Measurements from ENCODE around the gene GRAP.
"Not testable (repeated sequence)": the region's sequence is repeated elsewhere in the genome, so short reads cannot be mapped to it uniquely, and the experiment has no call there.

GRCh38 chr17:19040350-19040749, 6.4 kb downstream of the GRAP start:
- TF ChIP-seq, protein P1, sequence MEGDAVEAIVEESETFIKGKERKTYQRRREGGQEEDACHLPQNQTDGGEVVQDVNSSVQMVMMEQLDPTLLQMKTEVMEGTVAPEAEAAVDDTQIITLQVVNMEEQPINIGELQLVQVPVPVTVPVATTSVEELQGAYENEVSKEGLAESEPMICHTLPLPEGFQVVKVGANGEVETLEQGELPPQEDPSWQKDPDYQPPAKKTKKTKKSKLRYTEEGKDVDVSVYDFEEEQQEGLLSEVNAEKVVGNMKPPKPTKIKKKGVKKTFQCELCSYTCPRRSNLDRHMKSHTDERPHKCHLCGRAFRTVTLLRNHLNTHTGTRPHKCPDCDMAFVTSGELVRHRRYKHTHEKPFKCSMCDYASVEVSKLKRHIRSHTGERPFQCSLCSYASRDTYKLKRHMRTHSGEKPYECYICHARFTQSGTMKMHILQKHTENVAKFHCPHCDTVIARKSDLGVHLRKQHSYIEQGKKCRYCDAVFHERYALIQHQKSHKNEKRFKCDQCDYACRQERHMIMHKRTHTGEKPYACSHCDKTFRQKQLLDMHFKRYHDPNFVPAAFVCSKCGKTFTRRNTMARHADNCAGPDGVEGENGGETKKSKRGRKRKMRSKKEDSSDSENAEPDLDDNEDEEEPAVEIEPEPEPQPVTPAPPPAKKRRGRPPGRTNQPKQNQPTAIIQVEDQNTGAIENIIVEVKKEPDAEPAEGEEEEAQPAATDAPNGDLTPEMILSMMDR (conservative IDR thresholded peaks at IDR 0.05; ENCODE audit: low read depth in 2 of 2): not testable (repeated sequence)
- not testable (repeated sequence) for TF ChIP-seq POLR2AphosphoS5 (IDR thresholded peaks at IDR 0.05; ENCODE audit: low read depth); EZH2phosphoT487 (IDR thresholded peaks at IDR 0.05; ENCODE audit: unreplicated experiment); ETS1 (IDR thresholded peaks at IDR 0.05); REST (IDR thresholded peaks at IDR 0.05; ENCODE audit: unreplicated experiment); EZH2 (IDR thresholded peaks at IDR 0.05; ENCODE audit: low read depth, unreplicated experiment); ZNF114 (CRISPR knock-in tag; IDR thresholded peaks at IDR 0.05); STAT1 (IDR thresholded peaks at IDR 0.05; ENCODE audit: unreplicated experiment); CREB1 (CRISPR knock-in tag; IDR thresholded peaks at IDR 0.05; ENCODE audit: low read depth); JUNB (IDR thresholded peaks at IDR 0.05; ENCODE audit: unreplicated experiment); NANOG (IDR thresholded peaks at IDR 0.05; ENCODE audit: borderline replicate concordance); ZNF331 (CRISPR knock-in tag; IDR thresholded peaks at IDR 0.05; ENCODE audit: low read depth)
- TF ChIP-seq, protein P2, sequence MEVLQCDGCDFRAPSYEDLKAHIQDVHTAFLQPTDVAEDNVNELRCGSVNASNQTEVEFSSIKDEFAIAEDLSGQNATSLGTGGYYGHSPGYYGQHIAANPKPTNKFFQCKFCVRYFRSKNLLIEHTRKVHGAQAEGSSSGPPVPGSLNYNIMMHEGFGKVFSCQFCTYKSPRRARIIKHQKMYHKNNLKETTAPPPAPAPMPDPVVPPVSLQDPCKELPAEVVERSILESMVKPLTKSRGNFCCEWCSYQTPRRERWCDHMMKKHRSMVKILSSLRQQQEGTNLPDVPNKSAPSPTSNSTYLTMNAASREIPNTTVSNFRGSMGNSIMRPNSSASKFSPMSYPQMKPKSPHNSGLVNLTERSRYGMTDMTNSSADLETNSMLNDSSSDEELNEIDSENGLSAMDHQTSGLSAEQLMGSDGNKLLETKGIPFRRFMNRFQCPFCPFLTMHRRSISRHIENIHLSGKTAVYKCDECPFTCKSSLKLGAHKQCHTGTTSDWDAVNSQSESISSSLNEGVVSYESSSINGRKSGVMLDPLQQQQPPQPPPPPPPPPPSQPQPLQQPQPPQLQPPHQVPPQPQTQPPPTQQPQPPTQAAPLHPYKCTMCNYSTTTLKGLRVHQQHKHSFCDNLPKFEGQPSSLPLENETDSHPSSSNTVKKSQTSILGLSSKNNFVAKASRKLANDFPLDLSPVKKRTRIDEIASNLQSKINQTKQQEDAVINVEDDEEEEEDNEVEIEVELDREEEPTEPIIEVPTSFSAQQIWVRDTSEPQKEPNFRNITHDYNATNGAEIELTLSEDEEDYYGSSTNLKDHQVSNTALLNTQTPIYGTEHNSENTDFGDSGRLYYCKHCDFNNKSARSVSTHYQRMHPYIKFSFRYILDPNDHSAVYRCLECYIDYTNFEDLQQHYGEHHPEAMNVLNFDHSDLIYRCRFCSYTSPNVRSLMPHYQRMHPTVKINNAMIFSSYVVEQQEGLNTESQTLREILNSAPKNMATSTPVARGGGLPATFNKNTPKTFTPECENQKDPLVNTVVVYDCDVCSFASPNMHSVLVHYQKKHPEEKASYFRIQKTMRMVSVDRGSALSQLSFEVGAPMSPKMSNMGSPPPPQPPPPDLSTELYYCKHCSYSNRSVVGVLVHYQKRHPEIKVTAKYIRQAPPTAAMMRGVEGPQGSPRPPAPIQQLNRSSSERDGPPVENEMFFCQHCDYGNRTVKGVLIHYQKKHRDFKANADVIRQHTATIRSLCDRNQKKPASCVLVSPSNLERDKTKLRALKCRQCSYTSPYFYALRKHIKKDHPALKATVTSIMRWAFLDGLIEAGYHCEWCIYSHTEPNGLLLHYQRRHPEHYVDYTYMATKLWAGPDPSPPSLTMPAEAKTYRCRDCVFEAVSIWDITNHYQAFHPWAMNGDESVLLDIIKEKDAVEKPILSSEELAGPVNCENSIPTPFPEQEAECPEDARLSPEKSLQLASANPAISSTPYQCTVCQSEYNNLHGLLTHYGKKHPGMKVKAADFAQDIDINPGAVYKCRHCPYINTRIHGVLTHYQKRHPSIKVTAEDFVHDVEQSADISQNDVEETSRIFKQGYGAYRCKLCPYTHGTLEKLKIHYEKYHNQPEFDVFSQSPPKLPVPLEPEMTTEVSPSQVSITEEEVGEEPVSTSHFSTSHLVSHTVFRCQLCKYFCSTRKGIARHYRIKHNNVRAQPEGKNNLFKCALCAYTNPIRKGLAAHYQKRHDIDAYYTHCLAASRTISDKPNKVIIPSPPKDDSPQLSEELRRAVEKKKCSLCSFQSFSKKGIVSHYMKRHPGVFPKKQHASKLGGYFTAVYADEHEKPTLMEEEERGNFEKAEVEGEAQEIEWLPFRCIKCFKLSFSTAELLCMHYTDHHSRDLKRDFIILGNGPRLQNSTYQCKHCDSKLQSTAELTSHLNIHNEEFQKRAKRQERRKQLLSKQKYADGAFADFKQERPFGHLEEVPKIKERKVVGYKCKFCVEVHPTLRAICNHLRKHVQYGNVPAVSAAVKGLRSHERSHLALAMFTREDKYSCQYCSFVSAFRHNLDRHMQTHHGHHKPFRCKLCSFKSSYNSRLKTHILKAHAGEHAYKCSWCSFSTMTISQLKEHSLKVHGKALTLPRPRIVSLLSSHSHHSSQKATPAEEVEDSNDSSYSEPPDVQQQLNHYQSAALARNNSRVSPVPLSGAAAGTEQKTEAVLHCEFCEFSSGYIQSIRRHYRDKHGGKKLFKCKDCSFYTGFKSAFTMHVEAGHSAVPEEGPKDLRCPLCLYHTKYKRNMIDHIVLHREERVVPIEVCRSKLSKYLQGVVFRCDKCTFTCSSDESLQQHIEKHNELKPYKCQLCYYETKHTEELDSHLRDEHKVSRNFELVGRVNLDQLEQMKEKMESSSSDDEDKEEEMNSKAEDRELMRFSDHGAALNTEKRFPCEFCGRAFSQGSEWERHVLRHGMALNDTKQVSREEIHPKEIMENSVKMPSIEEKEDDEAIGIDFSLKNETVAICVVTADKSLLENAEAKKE (CRISPR knock-in tag; IDR thresholded peaks at IDR 0.05): not testable (repeated sequence)

Measured in GM23338 (cell line).